Nephron progenitor cell (in vitro differentiated cells): ENCODE measurements around the gene ZNF544.

Source experiments
- DNase-seq: peaks from one replicate; pipeline ENCODE4 v3.0.0; 2021
- H3K27ac Mint-ChIP-seq: 2 replicates; pipeline ENCODE4 v1.8.0; 2021; ENCODE audit warnings: mild to moderate bottlenecking, moderate library complexity, mixed read lengths
- H3K27me3 Mint-ChIP-seq: 2 replicates; pipeline ENCODE4 v1.8.0; 2021; ENCODE audit warnings: mild to moderate bottlenecking, low read depth, mixed read lengths; ENCODE audit not compliant: poor library complexity
- H3K36me3 Mint-ChIP-seq: 2 replicates; pipeline ENCODE4 v1.8.0; 2021; ENCODE audit warnings: low read depth, mixed read lengths
- H3K4me1 Mint-ChIP-seq: 2 replicates; pipeline ENCODE4 v1.8.0; 2021; ENCODE audit warnings: mixed read lengths
- H3K4me3 Mint-ChIP-seq: 2 replicates; pipeline ENCODE4 v1.8.0; 2021; ENCODE audit warnings: mild to moderate bottlenecking, moderate library complexity, mixed read lengths
- H3K9me3 Mint-ChIP-seq: 2 replicates; pipeline ENCODE4 v1.8.0; 2021; ENCODE audit warnings: mild to moderate bottlenecking, moderate library complexity, mixed read lengths
- CTCF ChIP-seq: fragments of 200-600 bp; sonication (generic); IDR thresholded peaks from 2 replicates; pipeline ENCODE4 v1.5.0; 2021; ENCODE audit warnings: antibody characterized with exemption

The ZNF544 gene

DNA sequence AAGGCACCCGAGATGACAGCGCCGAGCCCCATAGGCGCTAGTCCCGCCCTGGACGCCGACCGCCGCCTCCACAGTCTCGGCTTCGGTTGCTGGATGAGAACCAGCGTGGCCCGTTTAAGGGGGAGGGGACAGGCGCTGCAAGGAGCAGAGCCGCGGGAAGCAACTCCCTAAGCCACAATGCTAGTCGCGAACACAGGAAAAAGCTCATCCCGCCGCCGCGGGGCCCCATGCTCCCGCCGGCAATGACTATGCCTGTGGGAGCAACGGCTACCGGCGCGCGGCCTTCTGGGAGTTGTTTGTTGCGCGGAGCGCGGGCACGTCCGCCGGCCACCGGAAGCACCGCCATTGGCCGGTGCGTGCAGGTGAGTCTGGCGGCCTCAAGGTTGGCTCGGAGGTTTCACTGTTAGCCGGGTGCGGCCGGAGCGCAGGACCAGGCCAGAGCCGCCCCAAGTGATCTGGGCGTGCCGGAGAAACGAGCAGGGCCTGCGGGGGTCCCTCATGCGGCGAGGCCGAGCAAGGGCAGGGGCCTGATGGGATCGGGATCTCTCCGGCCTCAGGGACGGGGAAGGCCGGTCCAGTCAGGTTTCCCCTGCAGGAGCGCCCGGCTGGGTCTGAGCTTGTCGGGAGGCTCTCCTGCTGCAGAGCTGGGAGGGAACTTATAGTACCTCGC is at the start of gene ZNF544:
Gene ZNF544 (plus strand): TSS at position 330 of the 670 bp plus-strand sequence. CDS start 15,110 bp downstream, outside the sequence.
- H3K27me3 Mint-ChIP-seq: peaks cover 7% of the 10 kb centered on the region
- H3K27ac Mint-ChIP-seq: peak within 1 kb of the TSS; percentile 96
- H3K4me1 Mint-ChIP-seq: peaks cover 27% of the 10 kb centered on the region
- TF ChIP-seq CTCF: peak; percentile 21
- peak within 1 kb of the TSS; percentile 93 for H3K4me3 Mint-ChIP-seq
- peaks cover 100% of the 10 kb centered on the region for H3K9me3 Mint-ChIP-seq
- H3K36me3 Mint-ChIP-seq: peaks cover 84% of the 10 kb centered on the region
- DNase-seq: peak; percentile 71

DNA sequence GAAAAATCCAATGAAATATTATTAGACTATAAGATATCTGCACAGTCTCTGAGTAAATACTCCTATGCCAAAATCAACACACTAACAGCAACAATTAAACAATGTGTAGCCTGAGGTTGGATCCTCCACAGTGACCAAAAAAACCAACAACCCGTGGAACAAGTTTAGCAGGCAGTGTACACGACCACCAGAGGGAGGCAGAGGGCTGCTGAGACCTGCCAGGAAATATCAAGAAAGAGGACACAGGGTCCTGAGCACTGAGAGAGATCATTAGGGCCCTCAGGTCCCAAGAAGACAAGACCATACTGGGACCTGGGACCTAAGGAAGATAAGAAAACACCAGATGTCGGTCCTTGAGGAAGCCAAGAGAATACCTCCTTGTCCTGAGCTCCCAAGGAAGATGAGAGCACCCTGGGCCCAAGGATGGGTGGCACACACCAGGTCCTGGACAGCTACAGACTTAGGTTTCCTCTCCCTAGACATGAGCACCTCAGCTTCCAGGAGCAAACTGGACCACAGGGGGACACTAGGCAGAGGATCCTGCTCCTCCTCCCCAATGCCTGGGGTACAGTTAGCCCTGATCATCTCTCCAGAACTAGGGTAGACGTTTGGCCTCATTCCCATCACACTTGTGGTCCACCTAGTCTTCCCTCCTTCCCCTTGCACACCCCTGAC is 46.7 kb upstream of the ZNF544 start:
- H3K4me3 Mint-ChIP-seq: peak overlapping the region; percentile 95
- TF ChIP-seq CTCF: no peak

GRCh38 chr19:58182577-58182988 is 46.1 kb upstream of the ZNF544 start:
- H3K4me3 Mint-ChIP-seq: peak overlapping the region; percentile 95
- no peak for TF ChIP-seq CTCF
- H3K4me1 Mint-ChIP-seq: peaks cover 8% of the 10 kb centered on the region
- peaks cover 96% of the 10 kb centered on the region for H3K9me3 Mint-ChIP-seq
- peaks cover 92% of the 10 kb centered on the region for H3K36me3 Mint-ChIP-seq
- H3K27ac Mint-ChIP-seq: peak overlapping the region; percentile 100
- H3K27me3 Mint-ChIP-seq: peaks cover 4% of the 10 kb centered on the region
- no peak for DNase-seq

More for the DNA sequence above, 46.7 kb upstream of the ZNF544 start:
- Mint-ChIP-seq H3K27me3 (peaks cover 4% of the 10 kb centered on the region), H3K27ac (peak overlapping the region; percentile 73), H3K4me1 (peaks cover 8% of the 10 kb centered on the region), H3K36me3 (peaks cover 92% of the 10 kb centered on the region), H3K9me3 (peaks cover 96% of the 10 kb centered on the region)
- DNase-seq: peak; percentile 30

- peaks cover 8% of the 10 kb centered on the region for H3K4me1 Mint-ChIP-seq
- H3K9me3 Mint-ChIP-seq: peaks cover 96% of the 10 kb centered on the region
- H3K4me3 Mint-ChIP-seq: peak within 1 kb of the TSS; percentile 95
- DNase-seq: peak; percentile 94
- no peak for TF ChIP-seq CTCF
- H3K27me3 Mint-ChIP-seq: peaks cover 4% of the 10 kb centered on the region
- H3K36me3 Mint-ChIP-seq: peaks cover 92% of the 10 kb centered on the region
- peak within 1 kb of the TSS; percentile 100 for H3K27ac Mint-ChIP-seq
Measured at GRCh38 chr19:58182989-58183816, 45.5 kb upstream of the ZNF544 start, which contains the start of gene ZNF274. TSS of gene ZNF274 (plus strand) at chr19:58183061. CDS start at chr19:58183966, 905 bp downstream.

DNA sequence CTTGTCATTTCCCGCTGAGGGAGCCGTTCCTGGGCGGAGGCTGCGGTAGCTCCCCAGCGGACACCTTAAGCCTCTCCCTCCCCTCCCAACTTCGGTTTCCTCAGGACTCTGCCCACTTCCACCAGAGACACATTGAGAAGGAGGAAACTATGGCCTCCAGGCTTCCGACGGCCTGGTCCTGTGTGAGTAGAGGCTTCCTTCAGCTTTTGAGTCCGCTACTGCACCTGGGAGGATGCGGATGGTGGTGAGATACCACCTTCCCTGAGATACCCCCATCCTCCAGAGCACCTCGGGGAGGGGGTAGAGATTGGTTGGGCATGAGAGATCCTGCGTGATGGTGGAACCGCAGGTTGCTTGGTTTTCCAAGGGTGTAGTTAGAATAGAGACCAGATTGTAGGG is 44.9 kb upstream of the ZNF544 start:
- peaks cover 4% of the 10 kb centered on the region for H3K27me3 Mint-ChIP-seq
- peaks cover 92% of the 10 kb centered on the region for H3K36me3 Mint-ChIP-seq
- peaks cover 8% of the 10 kb centered on the region for H3K4me1 Mint-ChIP-seq
- DNase-seq: no peak
- peak overlapping the region; percentile 95 for H3K4me3 Mint-ChIP-seq
- H3K27ac Mint-ChIP-seq: peak overlapping the region; percentile 72
- no peak for TF ChIP-seq CTCF
- H3K9me3 Mint-ChIP-seq: peaks cover 95% of the 10 kb centered on the region
